Right lobe of liver (tissue), 6 donors: Measurements from ENCODE around the gene ADAM30. TPM values are rescaled to one million over a fixed set of nuclear protein-coding genes. Genes with fewer than 3 reads are reported as not detected.

ENCODE experiments used
- ATAC-seq, 4 donors: fragments of 200-7000 bp; cut with Tn5 transposase; one replicate each; pipeline ENCODE4 v1.9.1; 2020; ENCODE audit warnings: mild to moderate bottlenecking in 4 of 4, moderate library complexity in 4 of 4
- DNase-seq, 3 donors: peaks; one replicate each; pipeline ENCODE4 v3.0.0-alpha.2; 2020
- H3K27ac ChIP-seq, 3 donors: fragments of 200-600 bp; one replicate each; pipeline ENCODE4 v1.8.0; 2022
- H3K27me3 ChIP-seq, 2 donors: fragments of 200-600 bp; one replicate each; pipeline ENCODE4 v1.8.0; 2022
- H3K36me3 ChIP-seq, 4 donors: fragments of 200-600 bp; sonication (generic) in 1 of 4; one replicate each; pipeline versions ENCODE4 v1.5.1 to v1.8.0; 2017 to 2022; ENCODE audit warnings: control low read depth in 1 of 4
- H3K4me1 ChIP-seq, 4 donors: fragments of 200-600 bp; sonication (generic) in 1 of 4; one replicate each; pipeline versions ENCODE4 v1.5.1 to v1.8.0; 2017 to 2022; ENCODE audit warnings: control low read depth in 1 of 4
- H3K4me3 ChIP-seq, 3 donors: fragments of 200-600 bp; one replicate each; pipeline ENCODE4 v1.8.0; 2022
- H3K9me3 ChIP-seq, 4 donors: fragments of 200-600 bp; sonication (generic) in 1 of 4; one replicate each; pipeline versions ENCODE4 v1.5.1 to v1.8.0; 2017 to 2022; ENCODE audit warnings: control low read depth in 1 of 4
- POLR2A ChIP-seq: fragments of 450-650 bp; IDR thresholded peaks from one replicate; pipeline ENCODE4 v1.6.1; 2017; ENCODE audit warnings: antibody characterized with exemption, mild to moderate bottlenecking
- WGBS: methylation state at CpG from one replicate; pipeline ENCODE4 v1.1.6; 2018; ENCODE audit warnings: low coverage, low lambda C conversion rate; ENCODE audit not compliant: insufficient coverage; ENCODE audit errors: missing lambda C conversion rate; 5-methylcytosine and 5-hydroxymethylcytosine counted together
- intact Hi-C, 2 donors: fragments of 100-400 bp; cut with DNase I; formaldehyde crosslinking; loops; one replicate each; pipeline versions ENCODE4 v1.11.2 to v1.14.1; 2022
- total RNA-seq, 6 experiments: library from RNA; depleted of rRNA in 2 of 6; stranded (reverse); fragments of >200 nt in 2 of 6; fragmentation: NEBNext Ultra II Directional in 3 of 6; extraction: Animal tissue kit (Norgen Biotek cat#: 25700) in 3 of 6; gene quantifications; one replicate each; pipeline versions ENCODE4 v1.1.0 to v1.2.4, GENCODE V29; 2016 to 2023
- TF ChIP-seq, protein P1 (sequence below), 4 donors: fragments of 200-600 bp in 3 of 4; fragments of 450-650 bp in 1 of 4; IDR thresholded peaks; one replicate each; pipeline versions ENCODE4 v1.5.1 to v1.8.0; 2016 to 2022; ENCODE audit warnings: antibody characterized with exemption in 4 of 4, mild to moderate bottlenecking in 2 of 4
- donor health status: DM: no; HTN: yes; CAD: no.
- donor health status: DM: no; HTN: no; CAD: no.
- donor health status: DM: no; HTN: no; CAD: no.
- donor health status: DM: no; HTN: yes; CAD: no.
- donor health status: DM: no; HTN: yes; CAD: no.

ADAM30 gene
- total RNA-seq, 6 experiments from 2014 or later = not detected

DNA sequence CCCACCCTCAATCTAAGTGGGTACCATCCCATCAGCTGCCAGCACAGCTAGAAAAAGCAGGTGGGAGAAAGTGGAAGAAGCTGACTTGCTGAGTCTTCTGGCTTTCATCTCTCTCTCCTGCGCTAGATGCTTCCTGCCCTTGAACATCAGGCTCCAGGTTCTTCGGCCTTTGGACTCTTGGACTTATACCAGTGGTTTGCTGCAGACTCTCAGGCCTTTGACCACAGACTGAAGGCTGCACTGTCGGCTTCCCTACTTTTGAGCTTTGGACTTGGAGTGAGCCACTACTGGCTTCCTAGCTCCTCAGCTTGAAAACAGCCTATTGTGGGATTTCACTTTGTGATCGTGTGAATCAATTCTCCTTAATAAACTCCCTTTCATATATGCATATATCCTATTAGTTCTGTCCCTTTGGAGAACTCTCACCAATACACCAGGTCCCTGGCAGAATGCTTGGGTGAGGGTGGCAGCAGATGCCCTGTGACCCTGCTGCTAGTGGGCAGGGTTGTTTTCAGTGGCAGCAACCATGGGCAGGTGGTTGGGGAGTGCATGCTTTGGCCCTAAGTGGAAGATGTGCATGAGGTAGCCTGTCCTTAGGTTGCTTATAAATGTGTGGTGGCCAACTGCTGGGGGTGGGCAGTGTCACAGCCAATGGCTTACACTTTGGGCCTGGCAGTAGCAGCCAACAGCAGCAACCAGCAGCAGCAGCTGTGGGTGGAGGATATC lies 10.8 kb upstream of the ADAM30 start:
- Histone ChIP-seq H3K9me3 (no peaks in the 10 kb centered on the region), H3K4me1 (peaks cover 0 to 14% (median 0%) of the 10 kb centered on the region in 4 donors), H3K4me3 (no peak overlapping the region), H3K27me3 (no peaks in the 10 kb centered on the region), H3K27ac (peak overlapping the region in 1 of 3 donors; percentile 34), H3K36me3 (no peaks in the 10 kb centered on the region)
- ATAC-seq (peak; percentile 72 to 91 (median 82)), DNase-seq (peak in 1 of 3 donors; percentile 73)
- no peak for TF ChIP-seq POLR2A
- TF ChIP-seq, protein P1, sequence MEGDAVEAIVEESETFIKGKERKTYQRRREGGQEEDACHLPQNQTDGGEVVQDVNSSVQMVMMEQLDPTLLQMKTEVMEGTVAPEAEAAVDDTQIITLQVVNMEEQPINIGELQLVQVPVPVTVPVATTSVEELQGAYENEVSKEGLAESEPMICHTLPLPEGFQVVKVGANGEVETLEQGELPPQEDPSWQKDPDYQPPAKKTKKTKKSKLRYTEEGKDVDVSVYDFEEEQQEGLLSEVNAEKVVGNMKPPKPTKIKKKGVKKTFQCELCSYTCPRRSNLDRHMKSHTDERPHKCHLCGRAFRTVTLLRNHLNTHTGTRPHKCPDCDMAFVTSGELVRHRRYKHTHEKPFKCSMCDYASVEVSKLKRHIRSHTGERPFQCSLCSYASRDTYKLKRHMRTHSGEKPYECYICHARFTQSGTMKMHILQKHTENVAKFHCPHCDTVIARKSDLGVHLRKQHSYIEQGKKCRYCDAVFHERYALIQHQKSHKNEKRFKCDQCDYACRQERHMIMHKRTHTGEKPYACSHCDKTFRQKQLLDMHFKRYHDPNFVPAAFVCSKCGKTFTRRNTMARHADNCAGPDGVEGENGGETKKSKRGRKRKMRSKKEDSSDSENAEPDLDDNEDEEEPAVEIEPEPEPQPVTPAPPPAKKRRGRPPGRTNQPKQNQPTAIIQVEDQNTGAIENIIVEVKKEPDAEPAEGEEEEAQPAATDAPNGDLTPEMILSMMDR (IDR thresholded peaks at IDR 0.05) = no peak
- 29% methylated on average over 3 of the region's 4 CpGs for WGBS
- intact Hi-C loops = no loop called here

DNA sequence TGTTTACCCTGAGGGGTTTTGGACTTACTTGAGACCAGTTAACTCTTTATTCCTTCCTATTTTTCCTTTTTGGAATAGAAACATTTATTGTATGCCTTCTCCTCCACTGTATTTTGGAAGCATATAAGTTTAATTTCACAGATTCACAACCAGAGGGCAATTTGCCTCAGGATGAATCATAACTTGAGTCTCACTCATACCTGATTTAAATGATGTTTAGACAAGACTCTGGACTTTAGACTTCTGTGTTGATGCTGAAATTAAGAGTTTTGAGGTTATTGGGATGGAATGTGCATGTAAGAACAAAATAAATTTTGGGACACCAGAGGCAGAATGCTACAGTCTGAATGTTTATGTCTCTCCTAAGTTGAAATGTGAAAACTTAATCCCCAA lies 7.1 kb upstream of the ADAM30 start:
- intact Hi-C loops = no loop called here
- H3K27ac ChIP-seq = no peak overlapping the region
- ATAC-seq = peak in 1 of 4 donors; percentile 71
- H3K27me3 ChIP-seq = no peaks in the 10 kb centered on the region
- no peak overlapping the region for H3K4me3 ChIP-seq
- no peaks in the 10 kb centered on the region for H3K9me3 ChIP-seq
- no peak for TF ChIP-seq POLR2A
- TF ChIP-seq, protein P1 (IDR thresholded peaks at IDR 0.05) = no peak
- peaks cover 0 to 14% (median 0%) of the 10 kb centered on the region in 4 donors for H3K4me1 ChIP-seq
- no peak for DNase-seq
- no peaks in the 10 kb centered on the region for H3K36me3 ChIP-seq

DNA sequence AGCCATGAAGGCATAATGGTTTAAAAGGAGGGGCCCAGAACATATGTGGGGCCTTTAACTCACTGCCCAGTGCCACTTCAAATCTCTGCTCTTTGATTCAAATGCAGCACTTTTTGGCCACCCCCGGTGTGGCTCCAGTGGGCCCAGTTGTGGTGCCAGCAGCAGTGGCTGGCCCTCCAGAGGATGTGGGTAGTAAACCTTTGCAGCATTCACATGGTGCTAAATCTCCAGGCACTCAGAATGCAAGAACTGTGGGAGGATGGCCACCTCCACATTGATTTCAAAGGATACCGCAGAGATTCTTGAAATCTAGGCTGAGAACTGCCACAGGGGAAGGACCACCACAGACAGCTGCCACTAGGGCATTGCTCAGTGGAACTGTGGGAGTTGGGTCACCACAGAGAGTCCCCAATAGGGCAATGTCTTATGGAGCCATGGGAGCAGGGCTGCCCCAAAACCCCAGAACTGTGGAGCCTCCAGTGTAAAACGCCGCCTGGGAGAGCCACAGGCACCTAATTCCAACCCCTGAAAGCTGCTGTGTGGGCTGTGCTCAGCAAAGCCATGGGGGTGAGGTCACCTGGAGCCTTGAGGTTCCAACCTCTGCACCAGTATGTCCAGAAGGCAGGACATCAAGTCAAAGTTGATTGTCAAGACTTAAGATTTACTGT lies 6.6 kb upstream of the ADAM30 start:
- intact Hi-C loops = no loop called here
- Histone ChIP-seq H3K27me3 (no peaks in the 10 kb centered on the region), H3K9me3 (no peaks in the 10 kb centered on the region), H3K27ac (no peak overlapping the region), H3K4me3 (no peak overlapping the region), H3K4me1 (peaks cover 0 to 14% (median 0%) of the 10 kb centered on the region in 4 donors), H3K36me3 (no peaks in the 10 kb centered on the region)
- ATAC-seq (peak in 1 of 4 donors; percentile 35), DNase-seq (no peak)
- 80% methylated on average over 1 of the region's 4 CpGs for WGBS
- TF ChIP-seq, protein P1 (IDR thresholded peaks at IDR 0.05) = no peak
- no peak for TF ChIP-seq POLR2A

DNA sequence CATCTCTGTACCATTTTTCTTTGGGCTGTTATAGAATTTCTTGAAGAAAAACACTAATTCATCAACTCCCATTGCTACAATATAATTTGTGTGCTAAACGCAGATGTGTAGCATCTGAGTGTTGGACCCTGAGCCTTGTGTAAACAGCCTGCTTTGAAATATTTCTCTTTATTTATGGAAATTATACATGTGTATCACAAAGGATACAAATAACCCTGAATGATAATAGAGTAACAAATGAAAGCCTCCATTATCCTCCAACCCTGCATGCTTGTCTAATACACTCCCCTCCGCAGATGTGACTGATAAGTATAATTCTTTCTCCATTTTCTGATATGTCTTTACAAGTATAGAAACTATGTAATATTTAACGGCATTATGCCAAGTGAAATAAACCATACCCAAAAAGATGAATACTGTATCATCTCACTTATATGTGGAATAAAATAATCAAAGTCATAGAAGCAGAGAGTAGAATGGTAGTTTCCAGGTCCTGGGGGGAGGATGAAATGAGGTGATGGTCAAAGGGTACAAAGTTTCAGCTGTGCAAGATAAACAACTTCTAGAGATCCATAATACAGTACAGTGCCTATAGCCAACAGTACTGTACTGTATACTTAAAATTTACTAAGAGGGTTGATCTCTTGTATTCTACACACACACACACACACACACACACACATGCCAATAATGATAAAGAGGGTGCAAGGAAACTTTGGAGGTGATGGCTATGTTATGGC lies 2.8 kb upstream of the ADAM30 start:
- no peaks in the 10 kb centered on the region for H3K4me1 ChIP-seq
- 93% methylated on average over 3 of the region's 3 CpGs for WGBS
- TF ChIP-seq, protein P1 (IDR thresholded peaks at IDR 0.05) = no peak
- TF ChIP-seq POLR2A = no peak

More for the DNA sequence above, 2.8 kb upstream of the ADAM30 start:
- Histone ChIP-seq H3K27ac (no peak overlapping the region), H3K9me3 (no peaks in the 10 kb centered on the region), H3K4me3 (no peak overlapping the region), H3K27me3 (no peaks in the 10 kb centered on the region), H3K36me3 (no peaks in the 10 kb centered on the region)
- DNase-seq (no peak), ATAC-seq (no peak)
- intact Hi-C loops = no loop called here
